ENCODE measurements around the gene PAX5.
"Not testable (repeated sequence)": the region's sequence is repeated elsewhere in the genome, so short reads cannot be mapped to it uniquely, and the experiment has no call there.

PAX5 gene

DNA sequence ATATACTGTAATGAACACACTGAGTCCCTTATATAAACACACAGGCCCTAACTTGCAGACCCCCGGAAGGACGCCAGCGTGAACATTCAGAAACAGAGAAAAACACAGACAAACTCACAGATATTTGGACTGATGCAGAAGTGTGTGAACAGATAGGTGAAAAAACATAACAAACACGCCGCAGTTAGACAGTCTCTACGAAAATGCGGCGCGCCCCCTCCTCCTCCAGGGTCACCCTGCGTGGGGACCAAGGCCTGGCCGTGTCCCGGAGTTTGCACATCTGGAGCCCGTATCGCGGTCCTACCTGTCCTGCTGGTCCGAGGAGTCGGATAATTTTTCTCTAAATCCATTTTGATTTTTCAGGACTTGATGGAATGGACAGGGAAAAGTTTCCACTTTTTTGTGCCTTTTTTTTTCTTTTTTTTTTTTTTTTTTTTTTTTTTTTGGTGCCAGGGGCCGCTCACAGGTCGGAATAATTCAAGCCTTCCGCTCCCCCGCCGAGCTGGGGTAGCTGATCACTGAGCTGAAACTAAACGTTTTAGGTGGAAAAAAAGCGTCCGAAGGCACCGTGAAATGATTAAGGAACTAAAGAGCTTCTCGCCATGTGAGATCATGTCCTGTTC, at the start of gene PAX5:
Gene PAX5 (minus strand): TSS at position 587 of the 623 bp plus-strand sequence. CDS start 237 bp downstream, at position 350.
- no peak for DNase-seq (ENCODE audit: low read depth)
- H3K4me1 ChIP-seq (ENCODE audit: control insufficient read depth, insufficient read depth, low read length): peaks cover 21% of the 10 kb centered on the region

DNA sequence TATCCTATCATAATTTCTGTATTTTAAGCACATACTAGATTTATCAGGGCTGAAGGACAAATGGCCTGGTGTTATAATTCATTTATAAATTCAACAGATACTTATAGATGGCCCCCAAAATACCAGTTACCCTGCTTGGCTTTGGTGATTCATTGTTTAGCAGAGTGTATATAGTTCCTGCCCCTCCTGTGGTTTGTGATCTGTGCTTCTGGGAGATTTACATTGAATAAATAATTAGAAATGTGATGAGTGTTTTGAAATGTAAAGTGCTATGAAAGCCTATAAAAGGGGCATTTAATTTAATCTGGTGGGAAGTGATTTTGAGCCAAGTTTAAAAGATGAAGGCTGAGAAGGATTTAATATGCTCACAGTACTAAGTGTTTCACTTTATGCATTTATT, 49.6 kb upstream of the PAX5 start:
- DNase-seq (ENCODE audit: low read depth): no peak
- Histone ChIP-seq H3K9ac (ENCODE audit: low read length) (no peak overlapping the region), H3K9me3 (ENCODE audit: control insufficient read depth, low read length) (no peaks in the 10 kb centered on the region), H3K27me3 (replicated peaks; ENCODE audit: control insufficient read depth, insufficient read depth, low read length) (no peaks in the 10 kb centered on the region), H3K4me1 (ENCODE audit: control insufficient read depth, insufficient read depth, low read length) (peaks cover 7% of the 10 kb centered on the region), H3K36me3 (ENCODE audit: control insufficient read depth, insufficient read depth, low read length, severe bottlenecking) (peaks cover 24% of the 10 kb centered on the region), H3K4me3 (ENCODE audit: low read length) (no peak overlapping the region)

More for the DNA sequence above, at the start of gene PAX5:
- Histone ChIP-seq H3K36me3 (ENCODE audit: control insufficient read depth, insufficient read depth, low read length, severe bottlenecking) (no peaks in the 10 kb centered on the region), H3K4me3 (ENCODE audit: low read length) (peak within 1 kb of the TSS; percentile 43), H3K9ac (ENCODE audit: low read length) (no peak within 1 kb of the TSS), H3K27me3 (replicated peaks; ENCODE audit: control insufficient read depth, insufficient read depth, low read length) (peaks cover 97% of the 10 kb centered on the region), H3K9me3 (ENCODE audit: control insufficient read depth, low read length) (peaks cover 6% of the 10 kb centered on the region)

DNA sequence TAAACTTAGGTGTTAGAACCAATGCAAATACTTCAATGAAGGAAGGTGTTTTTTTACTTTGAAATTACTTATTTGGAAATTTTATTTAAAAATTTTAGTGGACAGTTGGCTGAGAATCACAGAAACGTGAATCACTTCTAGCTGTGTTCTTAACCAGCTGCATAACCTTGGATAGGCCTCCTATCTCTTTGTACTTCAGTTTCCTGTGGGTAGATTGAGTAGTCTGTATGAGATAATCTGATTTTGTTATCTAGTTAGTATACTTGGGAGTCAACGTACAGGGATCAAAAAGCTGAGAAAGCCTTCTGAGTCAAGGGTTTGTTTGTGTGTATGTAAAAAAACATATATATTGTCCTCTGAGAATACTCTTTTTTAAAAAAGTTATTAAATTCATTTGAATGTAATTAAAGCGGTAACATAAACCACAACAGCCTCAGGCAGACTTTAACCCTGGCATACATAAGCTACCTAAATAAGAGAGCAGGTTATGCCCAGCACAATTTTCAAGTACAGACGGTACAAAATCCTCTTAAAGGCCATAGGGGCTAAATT, 48.2 kb upstream of the PAX5 start:
- DNase-seq (ENCODE audit: low read depth): no peak
- Histone ChIP-seq H3K36me3 (ENCODE audit: control insufficient read depth, insufficient read depth, low read length, severe bottlenecking) (peaks cover 12% of the 10 kb centered on the region), H3K9ac (ENCODE audit: low read length) (no peak overlapping the region), H3K9me3 (ENCODE audit: control insufficient read depth, low read length) (no peaks in the 10 kb centered on the region), H3K4me1 (ENCODE audit: control insufficient read depth, insufficient read depth, low read length) (peaks cover 7% of the 10 kb centered on the region), H3K4me3 (ENCODE audit: low read length) (no peak overlapping the region), H3K27me3 (replicated peaks; ENCODE audit: control insufficient read depth, insufficient read depth, low read length) (no peaks in the 10 kb centered on the region)

DNA sequence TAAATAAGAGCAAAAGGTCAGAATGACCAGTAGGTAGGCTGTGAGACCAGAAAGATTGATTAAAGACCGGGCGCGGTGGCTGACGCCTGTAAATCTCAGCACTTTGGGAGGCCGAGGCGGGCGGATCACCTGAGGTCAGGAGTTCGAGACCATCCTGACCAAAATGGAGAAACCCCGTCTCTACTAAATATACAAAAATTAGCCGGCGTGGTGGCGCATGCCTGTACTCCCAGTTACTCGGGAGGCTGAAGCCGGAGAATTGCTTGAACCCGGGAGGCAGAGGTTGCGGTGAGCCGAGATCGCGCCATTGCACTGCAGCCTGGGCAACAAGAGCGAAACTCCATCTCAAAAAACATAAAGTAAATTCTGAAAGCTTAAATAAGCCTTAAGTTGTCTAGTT, 47.4 kb upstream of the PAX5 start:
- H3K9ac ChIP-seq (ENCODE audit: low read length); H3K9me3 ChIP-seq (ENCODE audit: control insufficient read depth, low read length); H3K36me3 ChIP-seq (ENCODE audit: control insufficient read depth, insufficient read depth, low read length, severe bottlenecking); H3K4me1 ChIP-seq (ENCODE audit: control insufficient read depth, insufficient read depth, low read length); H3K27me3 ChIP-seq (replicated peaks; ENCODE audit: control insufficient read depth, insufficient read depth, low read length); DNase-seq (ENCODE audit: low read depth): not testable (repeated sequence)
- H3K4me3 ChIP-seq (ENCODE audit: low read length): peak overlapping the region; percentile 97

DNA sequence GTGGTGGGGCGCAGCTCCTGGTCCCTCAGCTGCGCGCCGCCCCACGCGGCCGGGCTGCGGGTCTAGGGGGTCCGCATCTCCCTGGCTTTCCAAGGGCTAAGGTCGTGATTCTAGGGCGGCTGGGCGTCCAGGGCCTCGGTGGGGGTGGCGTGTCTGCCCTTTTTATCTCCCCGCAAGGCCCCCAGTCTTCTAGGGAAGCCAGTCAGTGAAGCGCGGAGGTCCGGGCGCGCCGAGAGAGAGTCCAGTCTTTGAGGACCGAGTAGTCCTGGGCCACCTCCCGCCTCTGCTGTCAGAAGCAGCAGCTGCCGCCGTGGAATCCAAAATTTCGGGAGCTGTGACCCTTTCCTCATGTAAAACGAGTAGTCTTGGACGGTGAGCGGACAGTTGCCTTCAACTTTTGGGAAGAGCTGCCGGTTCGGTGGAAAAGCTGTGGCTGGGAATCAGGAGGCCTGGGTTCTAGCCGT, 46.1 kb upstream of the PAX5 start:
- peak; percentile 51 for DNase-seq (ENCODE audit: low read depth)
- H3K27me3 ChIP-seq (replicated peaks; ENCODE audit: control insufficient read depth, insufficient read depth, low read length): not testable (repeated sequence)
- H3K9ac ChIP-seq (ENCODE audit: low read length): peak overlapping the region; percentile 97

DNA sequence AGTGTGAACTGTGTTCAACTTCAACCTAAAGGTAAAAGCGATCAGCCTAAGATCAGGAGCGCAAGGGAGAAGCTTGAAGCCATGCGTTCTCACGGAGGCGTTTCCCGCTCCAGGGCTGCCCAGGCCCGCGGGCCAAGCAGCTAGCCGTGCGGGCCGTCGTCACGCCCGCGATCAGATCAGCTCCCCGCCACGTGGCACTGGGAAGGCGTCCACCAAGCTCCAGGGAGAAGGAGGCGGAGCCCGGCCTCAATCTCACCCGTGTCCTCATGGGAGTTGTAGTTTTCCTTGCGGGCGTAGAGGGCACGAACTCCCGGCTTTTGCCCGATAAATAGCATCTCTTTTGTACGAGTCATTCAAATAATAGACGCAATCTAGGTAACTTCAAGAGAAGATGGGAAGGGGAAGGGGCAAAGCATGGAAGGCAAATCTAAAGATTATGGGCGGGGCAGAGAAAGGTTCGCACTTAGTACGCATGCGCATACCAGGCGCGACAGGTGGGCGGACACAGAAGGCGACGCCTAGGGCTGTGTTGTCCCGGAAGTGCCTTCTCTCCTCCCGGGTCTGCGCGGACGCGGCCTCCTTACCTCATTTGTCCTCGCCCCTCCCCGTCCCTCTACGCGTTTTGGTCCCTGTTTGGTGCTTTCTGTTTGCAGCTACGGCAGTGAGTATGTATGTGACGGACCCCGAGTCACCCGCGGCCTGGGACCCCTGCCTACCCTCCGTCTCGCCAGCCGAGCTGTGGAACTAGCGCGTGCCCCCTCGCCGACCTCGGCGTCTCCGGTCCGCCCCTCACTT, 45.5 kb upstream of the PAX5 start:
- Histone ChIP-seq H3K9ac (ENCODE audit: low read length) (peak overlapping the region; percentile 97), H3K36me3 (ENCODE audit: control insufficient read depth, insufficient read depth, low read length, severe bottlenecking) (no peaks in the 10 kb centered on the region), H3K27me3 (replicated peaks; ENCODE audit: control insufficient read depth, insufficient read depth, low read length) (no peaks in the 10 kb centered on the region), H3K4me1 (ENCODE audit: control insufficient read depth, insufficient read depth, low read length) (peaks cover 7% of the 10 kb centered on the region), H3K9me3 (ENCODE audit: control insufficient read depth, low read length) (no peaks in the 10 kb centered on the region), H3K4me3 (ENCODE audit: low read length) (peak overlapping the region; percentile 97)
- peak; percentile 96 for DNase-seq (ENCODE audit: low read depth)

More for the DNA sequence above, 46.1 kb upstream of the PAX5 start:
- H3K4me1 ChIP-seq (ENCODE audit: control insufficient read depth, insufficient read depth, low read length); H3K9me3 ChIP-seq (ENCODE audit: control insufficient read depth, low read length); H3K36me3 ChIP-seq (ENCODE audit: control insufficient read depth, insufficient read depth, low read length, severe bottlenecking): not testable (repeated sequence)
- H3K4me3 ChIP-seq (ENCODE audit: low read length): peak overlapping the region; percentile 97

DNA sequence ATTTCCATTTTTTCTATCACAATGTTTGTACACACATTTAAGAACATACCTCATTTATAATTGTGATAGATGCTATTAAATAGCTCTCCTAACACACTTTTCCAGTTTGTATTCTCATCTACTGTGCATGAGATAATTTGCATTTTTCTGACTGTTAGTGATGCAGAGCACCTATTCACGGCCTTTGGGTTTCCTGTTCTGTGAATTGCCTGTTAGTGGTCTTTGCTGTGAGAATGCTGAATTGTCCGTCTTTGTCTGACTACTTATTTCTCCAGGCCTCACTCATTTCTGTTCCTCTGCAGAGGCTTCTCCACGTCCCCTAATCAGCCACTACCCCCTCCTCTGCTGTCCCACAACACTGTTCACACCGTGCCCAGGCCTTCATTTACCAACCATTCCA, 40.7 kb upstream of the PAX5 start:
- not testable (repeated sequence) for H3K4me1 ChIP-seq (ENCODE audit: control insufficient read depth, insufficient read depth, low read length); DNase-seq (ENCODE audit: low read depth); H3K9me3 ChIP-seq (ENCODE audit: control insufficient read depth, low read length); H3K36me3 ChIP-seq (ENCODE audit: control insufficient read depth, insufficient read depth, low read length, severe bottlenecking); H3K27me3 ChIP-seq (replicated peaks; ENCODE audit: control insufficient read depth, insufficient read depth, low read length); H3K4me3 ChIP-seq (ENCODE audit: low read length); H3K9ac ChIP-seq (ENCODE audit: low read length)

DNA sequence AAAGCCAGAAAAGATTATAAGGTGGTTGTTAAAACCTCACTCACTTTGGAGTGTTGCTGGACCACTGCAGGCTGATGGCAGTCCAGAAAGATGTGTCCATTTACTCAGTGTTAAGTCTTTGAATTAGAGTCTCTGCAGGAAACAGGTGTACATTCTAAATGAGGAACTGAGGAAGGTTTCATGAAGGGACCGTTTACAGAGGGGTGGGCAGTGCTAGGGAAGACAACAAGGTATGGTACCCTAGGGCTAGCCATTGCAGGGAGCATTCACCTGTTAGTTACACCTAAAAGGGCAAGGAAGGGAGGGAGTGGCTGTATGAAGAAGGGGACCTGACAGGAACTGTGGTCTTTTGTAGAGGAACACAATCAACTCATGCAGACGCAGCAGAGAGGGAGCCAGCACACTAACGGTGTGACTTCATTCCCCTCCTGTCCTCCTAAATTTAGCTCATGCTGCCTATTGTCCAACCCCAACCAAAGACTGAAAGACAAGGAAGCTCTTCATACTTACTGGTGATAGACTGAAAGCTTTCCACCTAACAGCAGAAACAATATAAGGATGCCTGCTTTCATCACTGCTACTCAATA, 32.2 kb upstream of the PAX5 start:
- Histone ChIP-seq H3K4me3 (ENCODE audit: low read length) (no peak overlapping the region), H3K36me3 (ENCODE audit: control insufficient read depth, insufficient read depth, low read length, severe bottlenecking) (no peaks in the 10 kb centered on the region), H3K4me1 (ENCODE audit: control insufficient read depth, insufficient read depth, low read length) (peaks cover 5% of the 10 kb centered on the region), H3K9ac (ENCODE audit: low read length) (no peak overlapping the region), H3K9me3 (ENCODE audit: control insufficient read depth, low read length) (peaks cover 4% of the 10 kb centered on the region), H3K27me3 (replicated peaks; ENCODE audit: control insufficient read depth, insufficient read depth, low read length) (peaks cover 40% of the 10 kb centered on the region)
- no peak for DNase-seq (ENCODE audit: low read depth)

DNA sequence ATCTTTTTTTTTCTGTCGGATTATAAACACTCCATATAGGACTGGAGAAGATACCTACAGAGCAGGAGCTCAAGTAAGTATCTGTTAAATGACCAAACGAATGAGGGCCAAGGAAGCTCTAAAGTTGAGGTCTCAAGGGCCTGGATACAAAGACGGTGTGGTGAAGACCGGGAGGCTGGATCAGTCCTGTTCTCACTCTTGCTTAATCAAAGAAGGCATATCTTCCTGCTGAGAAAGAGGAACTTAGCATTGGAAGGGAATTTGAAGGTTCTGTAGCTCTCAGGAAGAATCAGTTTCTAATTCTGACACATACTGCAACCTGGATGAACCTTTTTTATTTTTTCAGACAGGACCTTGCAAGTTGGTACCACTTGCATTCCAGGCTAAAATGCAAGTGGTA, 28.3 kb upstream of the PAX5 start:
- H3K4me1 ChIP-seq (ENCODE audit: control insufficient read depth, insufficient read depth, low read length): peaks cover 5% of the 10 kb centered on the region
- no peak overlapping the region for H3K4me3 ChIP-seq (ENCODE audit: low read length)
- DNase-seq (ENCODE audit: low read depth): no peak
- no peaks in the 10 kb centered on the region for H3K36me3 ChIP-seq (ENCODE audit: control insufficient read depth, insufficient read depth, low read length, severe bottlenecking)
- no peak overlapping the region for H3K9ac ChIP-seq (ENCODE audit: low read length)
- H3K9me3 ChIP-seq (ENCODE audit: control insufficient read depth, low read length): peaks cover under 1% of the 10 kb centered on the region
- peaks cover 41% of the 10 kb centered on the region for H3K27me3 ChIP-seq (replicated peaks; ENCODE audit: control insufficient read depth, insufficient read depth, low read length)

DNA sequence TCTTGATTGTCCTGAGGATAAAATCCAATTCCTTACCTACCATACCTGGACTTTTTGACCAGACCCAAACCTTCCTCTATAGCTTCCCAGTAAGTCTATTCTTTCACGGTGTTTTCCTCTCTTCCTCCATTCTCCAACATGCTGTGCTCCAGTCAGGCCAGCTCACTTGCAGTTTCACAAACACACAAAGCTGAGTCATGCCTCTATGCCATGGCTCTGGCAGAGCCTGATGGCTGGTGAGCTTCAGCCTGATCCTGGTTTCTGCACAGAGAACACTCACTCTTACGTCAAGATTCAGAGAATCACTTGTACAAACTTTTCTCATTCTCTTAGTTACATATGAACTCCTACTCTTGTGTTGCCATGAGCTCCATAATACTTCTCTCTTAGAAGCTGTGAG, 27.7 kb upstream of the PAX5 start:
- Histone ChIP-seq H3K4me1 (ENCODE audit: control insufficient read depth, insufficient read depth, low read length) (peaks cover 5% of the 10 kb centered on the region), H3K4me3 (ENCODE audit: low read length) (no peak overlapping the region), H3K27me3 (replicated peaks; ENCODE audit: control insufficient read depth, insufficient read depth, low read length) (peaks cover 42% of the 10 kb centered on the region), H3K36me3 (ENCODE audit: control insufficient read depth, insufficient read depth, low read length, severe bottlenecking) (no peaks in the 10 kb centered on the region), H3K9ac (ENCODE audit: low read length) (no peak overlapping the region), H3K9me3 (ENCODE audit: control insufficient read depth, low read length) (no peaks in the 10 kb centered on the region)
- no peak for DNase-seq (ENCODE audit: low read depth)

DNA sequence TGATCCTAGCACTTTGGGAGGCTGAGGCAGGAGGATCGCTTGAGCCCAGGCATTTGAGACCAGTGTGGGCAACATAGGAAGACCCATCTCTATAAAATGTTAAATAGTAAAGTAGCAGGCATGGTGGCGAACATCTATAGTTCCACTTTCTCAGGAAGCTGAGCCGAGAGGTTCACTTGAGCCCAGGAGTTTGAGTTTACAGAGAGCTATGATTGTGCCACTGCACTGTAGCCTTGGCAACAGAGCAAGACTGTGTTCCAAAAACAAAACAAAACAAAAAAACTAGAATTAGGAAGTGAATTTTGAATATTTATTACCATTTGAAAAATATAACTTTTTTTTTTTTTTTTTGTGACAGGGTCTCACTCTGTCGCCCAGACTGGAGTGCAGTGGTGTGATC, 26.8 kb upstream of the PAX5 start:
- DNase-seq (ENCODE audit: low read depth): no peak
- peaks cover 42% of the 10 kb centered on the region for H3K27me3 ChIP-seq (replicated peaks; ENCODE audit: control insufficient read depth, insufficient read depth, low read length)
- no peaks in the 10 kb centered on the region for H3K36me3 ChIP-seq (ENCODE audit: control insufficient read depth, insufficient read depth, low read length, severe bottlenecking)
- no peak overlapping the region for H3K9ac ChIP-seq (ENCODE audit: low read length)
- H3K9me3 ChIP-seq (ENCODE audit: control insufficient read depth, low read length): no peaks in the 10 kb centered on the region
- no peak overlapping the region for H3K4me3 ChIP-seq (ENCODE audit: low read length)
- peaks cover 5% of the 10 kb centered on the region for H3K4me1 ChIP-seq (ENCODE audit: control insufficient read depth, insufficient read depth, low read length)
